Measurements from ENCODE around the gene DCXR.
A peak's percentile ranks its signal among the peaks of the same experiment; 100 is the strongest.
"Not testable (repeated sequence)": the region's sequence is repeated elsewhere in the genome, so short reads cannot be mapped to it uniquely, and the experiment has no call there.

The DCXR gene

DNA sequence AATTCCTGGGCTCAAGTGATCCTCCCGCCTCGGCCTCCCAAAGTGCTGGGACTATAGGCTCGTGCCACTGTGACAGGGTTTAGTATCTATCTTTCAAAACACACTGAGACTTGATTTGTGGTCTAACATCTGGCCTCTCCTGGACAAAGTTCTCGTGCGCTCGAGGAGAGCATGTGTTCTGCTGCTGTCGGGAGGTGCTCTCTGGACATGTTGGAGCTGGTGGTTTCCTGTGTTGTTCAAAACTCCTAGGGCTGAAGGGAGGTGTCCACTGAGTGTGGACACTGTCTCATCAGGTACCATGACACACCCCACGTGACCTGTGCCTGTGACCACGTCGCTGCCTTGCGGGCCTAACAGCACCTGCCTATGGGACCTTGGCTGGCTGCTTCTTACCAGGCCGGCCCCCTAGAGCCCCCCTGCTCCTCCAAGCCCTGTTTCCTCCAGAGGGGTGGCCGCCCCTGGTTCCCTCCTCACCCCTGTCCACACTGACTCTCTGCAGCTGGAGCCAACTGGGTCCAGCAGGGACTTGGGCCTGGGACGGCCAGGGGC lies 8.5 kb upstream of the DCXR start:
- TF ChIP-seq CTCF (IDR thresholded peaks at IDR 0.05; ENCODE audit: control insufficient read depth, extremely low read depth, insufficient read depth) = no peak
- no peak for DNase-seq (ENCODE audit: low read depth)
- H3K4me3 ChIP-seq (ENCODE audit: low read depth, low read length) = no peak overlapping the region

- TF ChIP-seq CTCF (IDR thresholded peaks at IDR 0.05; ENCODE audit: control insufficient read depth, extremely low read depth, insufficient read depth) = no peak
- no peak overlapping the region for H3K4me3 ChIP-seq (ENCODE audit: low read depth, low read length)
- no peak for DNase-seq (ENCODE audit: low read depth)
These were observed 6.0 kb upstream of the DCXR start for GRCh38 chr17:82043507-82043906.

- no peak for TF ChIP-seq CTCF (IDR thresholded peaks at IDR 0.05; ENCODE audit: control insufficient read depth, extremely low read depth, insufficient read depth)
- DNase-seq (ENCODE audit: low read depth) = no peak
- no peak overlapping the region for H3K4me3 ChIP-seq (ENCODE audit: low read depth, low read length)
These were observed 5.2 kb upstream of the DCXR start for GRCh38 chr17:82042649-82043048.

GRCh38 chr17:82041144-82041814 lies 3.8 kb upstream of the DCXR start:
- no peak for DNase-seq (ENCODE audit: low read depth)
- no peak overlapping the region for H3K4me3 ChIP-seq (ENCODE audit: low read depth, low read length)
- no peak for TF ChIP-seq CTCF (IDR thresholded peaks at IDR 0.05; ENCODE audit: control insufficient read depth, extremely low read depth, insufficient read depth)

- H3K4me3 ChIP-seq (ENCODE audit: low read depth, low read length) = no peak overlapping the region
- no peak for TF ChIP-seq CTCF (IDR thresholded peaks at IDR 0.05; ENCODE audit: control insufficient read depth, extremely low read depth, insufficient read depth)
- no peak for DNase-seq (ENCODE audit: low read depth)
These were observed 2.3 kb upstream of the DCXR start for GRCh38 chr17:82039695-82040299.

GRCh38 chr17:82038796-82039409 lies 1.4 kb upstream of the DCXR start:
- not testable (repeated sequence) for DNase-seq (ENCODE audit: low read depth); H3K4me3 ChIP-seq (ENCODE audit: low read depth, low read length)

DNA sequence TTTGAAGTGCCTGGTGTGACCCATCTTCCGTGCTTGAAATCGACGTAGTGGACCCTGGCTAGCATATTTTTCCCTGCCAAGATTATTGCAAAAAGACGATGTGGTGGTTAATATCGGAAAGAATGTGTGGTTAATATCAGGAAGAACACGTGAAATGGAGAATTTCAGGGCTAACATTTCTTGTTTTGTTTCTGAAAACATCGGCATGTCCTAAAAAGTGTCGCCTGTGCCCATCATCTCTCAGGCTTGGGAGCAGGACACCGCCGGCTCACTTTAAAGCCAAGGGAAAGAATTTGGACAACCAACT lies 345 bp upstream of the DCXR start:
- DNase-seq (ENCODE audit: low read depth) = no peak
- no peak for TF ChIP-seq CTCF (IDR thresholded peaks at IDR 0.05; ENCODE audit: control insufficient read depth, extremely low read depth, insufficient read depth)
- peak overlapping the region; percentile 87 for H3K4me3 ChIP-seq (ENCODE audit: low read depth, low read length)
